ENCODE results near the gene MSTN. TPM values are rescaled to one million over a fixed set of nuclear protein-coding genes. Genes with fewer than 3 reads are reported as not detected.

MSTN gene
- total and polyA plus RNA-seq, 2 of the 4 experiments (the other 2 are of a cell fraction): under 0.01 TPM; not detected in 1

DNA sequence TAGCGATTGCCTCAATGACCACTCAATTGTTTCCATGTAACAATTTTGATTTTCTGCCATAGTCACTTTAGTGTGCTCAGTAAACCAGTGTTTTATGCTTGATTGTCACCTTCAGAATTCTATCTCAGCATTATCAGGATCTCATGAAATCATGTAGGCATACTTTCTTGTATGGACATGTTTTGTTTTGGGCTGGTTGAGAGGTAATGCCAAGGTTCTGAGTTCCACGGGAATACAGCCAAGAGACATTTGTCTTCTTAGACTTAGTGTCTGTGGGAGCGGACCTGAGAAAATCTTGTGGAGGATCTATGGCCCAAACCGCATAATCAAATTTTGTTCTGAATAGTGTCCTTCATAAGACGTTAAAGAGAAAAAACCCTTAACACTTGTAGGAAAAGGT lies 10.2 kb downstream of the MSTN start:
- Histone ChIP-seq H3K18ac (ENCODE audit: low read depth, low read length) (no peak overlapping the region), H4K20me1 (ENCODE audit: insufficient read depth, low read length) (no peaks in the 10 kb centered on the region), H2BK15ac (ENCODE audit: low read depth, low read length) (no peak overlapping the region), H3K4me1 (ENCODE audit: control insufficient read depth, insufficient read depth, low read length) (no peaks in the 10 kb centered on the region), H3K36me3 (ENCODE audit: control insufficient read depth, insufficient read depth, low read length) (no peaks in the 10 kb centered on the region), H3K27me3 (ENCODE audit: control insufficient read depth, insufficient read depth, low read length) (no peaks in the 10 kb centered on the region), H4K5ac (ENCODE audit: low read depth, low read length) (no peak overlapping the region), H3K9me1 (ENCODE audit: insufficient read depth, low read length) (no peaks in the 10 kb centered on the region), H2AFZ (replicated peaks; ENCODE audit: low read length, poor library complexity) (no peak overlapping the region), H4K91ac (ENCODE audit: insufficient read depth, low read depth, low read length) (no peak overlapping the region), H2AK5ac (ENCODE audit: low read depth, low read length) (no peak overlapping the region), H4K8ac (ENCODE audit: low read depth in 2 of 2, low read length in 2 of 2) (no peak overlapping the region), H2AK9ac (replicated peaks; ENCODE audit: low read depth, low read length, poor library complexity) (no peak overlapping the region), H3K56ac (ENCODE audit: extremely low read depth, insufficient read depth, low read length) (no peak overlapping the region), H3K23ac (ENCODE audit: low read depth, low read length) (no peak overlapping the region), H2BK20ac (ENCODE audit: low read depth, low read length) (no peak overlapping the region), H3K4me2 (ENCODE audit: low read depth, low read length) (no peak overlapping the region), H3K9me3 (ENCODE audit: control insufficient read depth, insufficient read depth, low read length) (no peaks in the 10 kb centered on the region), H3K14ac (replicated peaks; ENCODE audit: low read depth, low read length) (no peak overlapping the region), H3K79me1 (ENCODE audit: low read depth in 1 of 2, low read length in 2 of 2) (no peaks in the 10 kb centered on the region), H2BK120ac (ENCODE audit: low read depth, low read length) (no peak overlapping the region), H3K4ac (ENCODE audit: low read depth, low read length) (no peak overlapping the region), H2BK5ac (ENCODE audit: low read depth, low read length, poor library complexity, severe bottlenecking) (no peak overlapping the region), H3K9ac (ENCODE audit: low read depth, low read length) (no peak overlapping the region), H3K4me3 (ENCODE audit: insufficient read depth, low read depth, low read length) (no peak overlapping the region), H3K27ac (ENCODE audit: insufficient read depth, low read length) (no peak overlapping the region)
- WGBS, 2 experiments (ENCODE audit: extremely low coverage in 2 of 2, insufficient read length in 1 of 2): no CpG with 5 or more reads among the region's 5 CpGs
- CTCF ChIA-PET: no interaction called here
- TF ChIP-seq CHD1 (IDR thresholded peaks at IDR 0.05; ENCODE audit: low read depth, low read length): no peak
- no peak for TF ChIP-seq MAZ (IDR thresholded peaks at IDR 0.05; ENCODE audit: borderline replicate concordance, low read depth, low read length)
- no peak for TF ChIP-seq CEBPB (IDR thresholded peaks at IDR 0.05; ENCODE audit: low read depth, low read length)
- TF ChIP-seq, protein P1, sequence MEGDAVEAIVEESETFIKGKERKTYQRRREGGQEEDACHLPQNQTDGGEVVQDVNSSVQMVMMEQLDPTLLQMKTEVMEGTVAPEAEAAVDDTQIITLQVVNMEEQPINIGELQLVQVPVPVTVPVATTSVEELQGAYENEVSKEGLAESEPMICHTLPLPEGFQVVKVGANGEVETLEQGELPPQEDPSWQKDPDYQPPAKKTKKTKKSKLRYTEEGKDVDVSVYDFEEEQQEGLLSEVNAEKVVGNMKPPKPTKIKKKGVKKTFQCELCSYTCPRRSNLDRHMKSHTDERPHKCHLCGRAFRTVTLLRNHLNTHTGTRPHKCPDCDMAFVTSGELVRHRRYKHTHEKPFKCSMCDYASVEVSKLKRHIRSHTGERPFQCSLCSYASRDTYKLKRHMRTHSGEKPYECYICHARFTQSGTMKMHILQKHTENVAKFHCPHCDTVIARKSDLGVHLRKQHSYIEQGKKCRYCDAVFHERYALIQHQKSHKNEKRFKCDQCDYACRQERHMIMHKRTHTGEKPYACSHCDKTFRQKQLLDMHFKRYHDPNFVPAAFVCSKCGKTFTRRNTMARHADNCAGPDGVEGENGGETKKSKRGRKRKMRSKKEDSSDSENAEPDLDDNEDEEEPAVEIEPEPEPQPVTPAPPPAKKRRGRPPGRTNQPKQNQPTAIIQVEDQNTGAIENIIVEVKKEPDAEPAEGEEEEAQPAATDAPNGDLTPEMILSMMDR (conservative IDR thresholded peaks at IDR 0.05; ENCODE audit: low read depth, low read length): no peak
- TF ChIP-seq SMC3 (IDR thresholded peaks at IDR 0.05; ENCODE audit: low read depth, low read length): no peak
- no peak for TF ChIP-seq MAFK (IDR thresholded peaks at IDR 0.05; ENCODE audit: low read depth, low read length)
- no peak for TF ChIP-seq BHLHE40 (IDR thresholded peaks at IDR 0.05; ENCODE audit: low read depth, low read length)
- TF ChIP-seq USF2 (IDR thresholded peaks at IDR 0.05; ENCODE audit: low read depth, low read length): no peak
- TF ChIP-seq POLR2A (IDR thresholded peaks at IDR 0.05; ENCODE audit: low read depth, low read length): no peak
- TF ChIP-seq RAD21 (IDR thresholded peaks at IDR 0.05; ENCODE audit: low read length): no peak
- no peak for TF ChIP-seq RCOR1 (IDR thresholded peaks at IDR 0.05; ENCODE audit: insufficient replicate concordance, low read length)
- no TSS peak for BruUV-seq (replicated peaks)
- POLR2A ChIA-PET (ENCODE audit: unreplicated experiment): no interaction called here
- ATAC-seq (ENCODE audit: low read depth): no peak
- no peak for DNase-seq
- in situ Hi-C loops (cut with MboI; ENCODE audit: low sequenced_read_pairs) (no loop called here), intact Hi-C loops (cut with micrococcal nuclease) (no loop called here), dilution Hi-C loops (cut with HindIII; ENCODE audit: low sequenced_read_pairs, unreplicated experiment) (no loop called here)
